ENCODE data around the gene KCNQ1. TPM values are rescaled to one million over a fixed set of nuclear protein-coding genes. Genes with fewer than 3 reads are reported as not detected.

Gene KCNQ1
- total RNA-seq, 1 donor from 2014 or later: 7.9 TPM

- no peak for DNase-seq (ENCODE audit: low spot score)
Measured at GRCh38 chr11:2759228-2760195, 314.7 kb downstream of the KCNQ1 start.

- DNase-seq (ENCODE audit: low spot score): no peak
Measured at GRCh38 chr11:2760196-2760871, 315.5 kb downstream of the KCNQ1 start.

GRCh38 chr11:2761131-2762030, 316.6 kb downstream of the KCNQ1 start:
- DNase-seq (ENCODE audit: low spot score): no peak

- no peak for DNase-seq (ENCODE audit: low spot score)
Measured at GRCh38 chr11:2762031-2762380, 317.2 kb downstream of the KCNQ1 start.

- no peak for DNase-seq (ENCODE audit: low spot score)
Measured at GRCh38 chr11:2762451-2762850, 317.6 kb downstream of the KCNQ1 start.

GRCh38 chr11:2763984-2764383, 319.2 kb downstream of the KCNQ1 start:
- DNase-seq (ENCODE audit: low spot score): no peak

GRCh38 chr11:2765491-2765890, 320.7 kb downstream of the KCNQ1 start:
- DNase-seq (ENCODE audit: low spot score): no peak

GRCh38 chr11:2766166-2766565, 321.4 kb downstream of the KCNQ1 start:
- DNase-seq (ENCODE audit: low spot score): no peak

- no peak for DNase-seq (ENCODE audit: low spot score)
Measured at GRCh38 chr11:2767071-2767470, 322.3 kb downstream of the KCNQ1 start.

- DNase-seq (ENCODE audit: low spot score): no peak
Measured at GRCh38 chr11:2767801-2768200, 323.0 kb downstream of the KCNQ1 start.

GRCh38 chr11:2768471-2769408, 323.9 kb downstream of the KCNQ1 start:
- DNase-seq (ENCODE audit: low spot score): peak; percentile 60

GRCh38 chr11:2769409-2770095, 324.7 kb downstream of the KCNQ1 start:
- no peak for DNase-seq (ENCODE audit: low spot score)

GRCh38 chr11:2770096-2770751, 325.4 kb downstream of the KCNQ1 start:
- DNase-seq (ENCODE audit: low spot score): no peak

GRCh38 chr11:2770761-2771301, 326.0 kb downstream of the KCNQ1 start:
- DNase-seq (ENCODE audit: low spot score): no peak

GRCh38 chr11:2771758-2772466, 327.1 kb downstream of the KCNQ1 start:
- no peak for DNase-seq (ENCODE audit: low spot score)

GRCh38 chr11:2772544-2773031, 327.8 kb downstream of the KCNQ1 start:
- no peak for DNase-seq (ENCODE audit: low spot score)

GRCh38 chr11:2774173-2775082, 329.6 kb downstream of the KCNQ1 start:
- no peak for DNase-seq (ENCODE audit: low spot score)

All from umbilical cord (tissue), 2 donors.